Ishikawa (cell line): Measurements from ENCODE around the gene FUBP3.

Experiments used
- CEBPB ChIP-seq: IDR thresholded peaks from 2 replicates; pipeline ENCODE4 v1.6.1; 2012
- CREB1 ChIP-seq: IDR thresholded peaks from 2 replicates; pipeline ENCODE4 v1.6.1; 2012; ENCODE audit warnings: low read depth
- EGR1 ChIP-seq: IDR thresholded peaks from 2 replicates; pipeline ENCODE4 v1.6.1; 2012
- EP300 ChIP-seq: IDR thresholded peaks from 2 replicates; pipeline ENCODE4 v1.6.1; 2012; ENCODE audit warnings: borderline replicate concordance
- FOXM1 ChIP-seq: IDR thresholded peaks from 2 replicates; pipeline ENCODE4 v1.6.1; 2012; ENCODE audit warnings: low read depth, borderline replicate concordance
- MAX ChIP-seq: IDR thresholded peaks from 2 replicates; pipeline ENCODE4 v1.6.1; 2012
- NFIC ChIP-seq: IDR thresholded peaks from 2 replicates; pipeline ENCODE4 v1.6.1; 2012
- RAD21 ChIP-seq: IDR thresholded peaks from 2 replicates; pipeline ENCODE4 v1.6.1; 2012; ENCODE audit warnings: low read depth
- TAF1 ChIP-seq: IDR thresholded peaks from 2 replicates; pipeline ENCODE4 v1.6.1; 2012; ENCODE audit warnings: low read depth, mild to moderate bottlenecking
- TCF12 ChIP-seq: IDR thresholded peaks from 2 replicates; pipeline ENCODE4 v1.6.1; 2012; ENCODE audit warnings: low read depth
- TEAD4 ChIP-seq: IDR thresholded peaks from 2 replicates; pipeline ENCODE4 v1.6.1; 2012
- USF1 ChIP-seq: IDR thresholded peaks from 2 replicates; pipeline ENCODE4 v1.6.1; 2012
- YY1 ChIP-seq: IDR thresholded peaks from 2 replicates; pipeline ENCODE4 v1.6.1; 2012; ENCODE audit warnings: low read depth
- ZBTB7A ChIP-seq: IDR thresholded peaks from 2 replicates; pipeline ENCODE4 v1.6.1; 2012; ENCODE audit warnings: low read depth
- TF ChIP-seq, protein P1 (sequence below): IDR thresholded peaks from 2 replicates; pipeline ENCODE4 v1.6.1; 2012; ENCODE audit warnings: low read depth, mild to moderate bottlenecking

Gene FUBP3

GRCh38 chr9:130610862-130611707 is 31.7 kb downstream of the FUBP3 start:
- no peak for TF ChIP-seq TCF12
- no peak for TF ChIP-seq CEBPB
- TF ChIP-seq EGR1: no peak
- no peak for TF ChIP-seq EP300
- TF ChIP-seq ZBTB7A: no peak
- TF ChIP-seq TEAD4: no peak
- no peak for TF ChIP-seq RAD21
- no peak for TF ChIP-seq YY1
- no peak for TF ChIP-seq NFIC
- TF ChIP-seq TAF1: no peak
- TF ChIP-seq USF1: no peak
- TF ChIP-seq, protein P1, sequence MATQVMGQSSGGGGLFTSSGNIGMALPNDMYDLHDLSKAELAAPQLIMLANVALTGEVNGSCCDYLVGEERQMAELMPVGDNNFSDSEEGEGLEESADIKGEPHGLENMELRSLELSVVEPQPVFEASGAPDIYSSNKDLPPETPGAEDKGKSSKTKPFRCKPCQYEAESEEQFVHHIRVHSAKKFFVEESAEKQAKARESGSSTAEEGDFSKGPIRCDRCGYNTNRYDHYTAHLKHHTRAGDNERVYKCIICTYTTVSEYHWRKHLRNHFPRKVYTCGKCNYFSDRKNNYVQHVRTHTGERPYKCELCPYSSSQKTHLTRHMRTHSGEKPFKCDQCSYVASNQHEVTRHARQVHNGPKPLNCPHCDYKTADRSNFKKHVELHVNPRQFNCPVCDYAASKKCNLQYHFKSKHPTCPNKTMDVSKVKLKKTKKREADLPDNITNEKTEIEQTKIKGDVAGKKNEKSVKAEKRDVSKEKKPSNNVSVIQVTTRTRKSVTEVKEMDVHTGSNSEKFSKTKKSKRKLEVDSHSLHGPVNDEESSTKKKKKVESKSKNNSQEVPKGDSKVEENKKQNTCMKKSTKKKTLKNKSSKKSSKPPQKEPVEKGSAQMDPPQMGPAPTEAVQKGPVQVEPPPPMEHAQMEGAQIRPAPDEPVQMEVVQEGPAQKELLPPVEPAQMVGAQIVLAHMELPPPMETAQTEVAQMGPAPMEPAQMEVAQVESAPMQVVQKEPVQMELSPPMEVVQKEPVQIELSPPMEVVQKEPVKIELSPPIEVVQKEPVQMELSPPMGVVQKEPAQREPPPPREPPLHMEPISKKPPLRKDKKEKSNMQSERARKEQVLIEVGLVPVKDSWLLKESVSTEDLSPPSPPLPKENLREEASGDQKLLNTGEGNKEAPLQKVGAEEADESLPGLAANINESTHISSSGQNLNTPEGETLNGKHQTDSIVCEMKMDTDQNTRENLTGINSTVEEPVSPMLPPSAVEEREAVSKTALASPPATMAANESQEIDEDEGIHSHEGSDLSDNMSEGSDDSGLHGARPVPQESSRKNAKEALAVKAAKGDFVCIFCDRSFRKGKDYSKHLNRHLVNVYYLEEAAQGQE: no peak
- no peak for TF ChIP-seq MAX
- no peak for TF ChIP-seq FOXM1
- TF ChIP-seq CREB1: no peak

DNA sequence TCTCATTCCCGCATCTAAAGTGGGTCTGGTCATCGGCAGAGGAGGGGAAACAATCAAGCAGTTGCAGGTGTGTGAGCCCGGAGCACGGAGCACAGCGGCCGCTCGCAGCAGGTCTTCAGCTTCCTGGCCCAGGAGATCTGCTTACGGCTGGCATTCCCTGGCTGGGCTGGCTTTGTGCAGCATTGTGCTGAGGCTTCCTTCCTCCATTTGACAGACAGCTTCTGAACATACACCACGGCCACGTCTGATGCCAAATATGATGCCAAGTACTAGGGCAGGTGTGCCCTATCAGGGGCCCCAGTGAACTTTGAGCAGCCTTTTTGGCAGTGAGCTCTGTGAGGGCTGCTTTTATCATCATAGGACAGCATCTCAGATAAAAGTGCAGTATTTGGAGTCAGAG is 37.1 kb downstream of the FUBP3 start:
- TF ChIP-seq YY1: no peak
- no peak for TF ChIP-seq MAX
- no peak for TF ChIP-seq EGR1
- TF ChIP-seq TEAD4: no peak

DNA sequence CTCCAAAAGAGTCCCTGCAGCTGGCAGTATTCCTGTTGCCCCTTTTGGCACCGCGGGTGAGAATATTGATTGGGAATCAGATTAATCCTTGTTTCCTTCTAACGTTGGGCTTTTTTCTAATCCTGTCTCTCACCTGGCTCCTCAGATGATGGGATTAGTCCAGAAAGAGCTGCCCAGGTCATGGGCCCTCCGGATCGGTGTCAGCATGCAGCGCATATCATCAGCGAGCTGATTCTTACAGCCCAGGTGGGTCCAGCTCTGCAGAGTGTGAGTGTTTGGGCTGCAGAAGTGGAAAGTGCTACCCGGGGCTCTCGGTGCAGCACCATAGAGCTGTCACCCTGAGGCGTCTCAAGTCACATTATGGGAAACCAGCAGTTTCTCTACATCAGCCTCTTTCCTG is 44.1 kb downstream of the FUBP3 start:
- TF ChIP-seq TCF12: no peak
- no peak for TF ChIP-seq RAD21
- TF ChIP-seq, protein P1: no peak
- TF ChIP-seq NFIC: no peak
- no peak for TF ChIP-seq CREB1
- no peak for TF ChIP-seq EGR1
- TF ChIP-seq MAX: no peak
- no peak for TF ChIP-seq TAF1
- TF ChIP-seq FOXM1: no peak
- no peak for TF ChIP-seq ZBTB7A
- TF ChIP-seq YY1: no peak
- no peak for TF ChIP-seq CEBPB
- no peak for TF ChIP-seq TEAD4
- TF ChIP-seq EP300: no peak
- TF ChIP-seq USF1: no peak

DNA sequence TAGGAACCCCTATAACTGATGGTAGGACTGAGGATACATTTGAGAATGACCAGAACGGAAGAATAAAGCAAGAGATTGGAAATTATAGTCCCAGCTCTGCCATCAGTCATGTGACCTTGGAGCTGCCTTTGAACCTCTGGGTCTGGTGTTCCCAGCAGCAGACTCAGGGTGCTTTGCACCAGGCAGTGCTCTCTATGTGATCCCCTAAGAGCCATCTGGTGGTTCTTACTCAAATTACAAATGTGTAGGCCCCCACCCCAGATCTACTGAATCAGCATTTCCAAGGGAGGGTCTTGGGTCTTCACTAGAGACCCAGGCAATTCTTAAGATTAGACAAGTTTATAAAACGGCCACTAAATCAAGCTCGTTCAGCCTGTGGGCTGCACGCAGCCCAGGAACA is 44.8 kb downstream of the FUBP3 start:
- TF ChIP-seq TCF12 (no peak), ZBTB7A (no peak), FOXM1 (no peak), CREB1 (no peak), TEAD4 (no peak), EGR1 (no peak), NFIC (no peak), EP300 (no peak), USF1 (no peak), CEBPB (no peak), MAX (no peak), TAF1 (no peak), YY1 (no peak), RAD21 (no peak)
- TF ChIP-seq, protein P1: no peak
